G401 (cell line): Measurements from ENCODE around the gene PROX2. TPM values are rescaled to one million over a fixed set of nuclear protein-coding genes. Genes with fewer than 3 reads are reported as not detected.

Source experiments
- DNase-seq: peaks from one replicate; pipeline ENCODE4 v3.0.0-alpha.2; 2015; ENCODE audit warnings: low spot score
- in situ Hi-C: cut with HindIII; loops from 2 replicates; pipeline ENCODE4 v1.10.0; 2016; ENCODE audit warnings: low sequenced_read_pairs, mixed read lengths
- total RNA-seq: library from RNA; depleted of rRNA; stranded (reverse); fragments of >200 nt; shearing (Covaris generic); gene quantifications from 2 replicates; pipeline ENCODE4 v1.2.3, GENCODE V29; 2014; rRNA removed

The PROX2 gene
- total RNA-seq, 1 experiment from 2014 or later, result not detected

GRCh38 chr14:74826574-74826973, 49.4 kb downstream of the PROX2 start:
- no peak for DNase-seq
- in situ Hi-C loops, result no loop called here

Other genes with a start within 250 kb of the PROX2 start
- gene AREL1, start 163.1 kb downstream of the PROX2 start, total RNA-seq, result 17.6 and 27.9 TPM in 2 replicates
- gene FCF1, start 163.0 kb downstream of the PROX2 start, total RNA-seq, result 51.4 and 63.4 TPM in 2 replicates
- 10.4 and 12.2 TPM in 2 replicates for gene YLPM1, start 112.8 kb downstream of the PROX2 start, total RNA-seq
- gene DLST, start 5.8 kb upstream of the PROX2 start, total RNA-seq, result 93.5 and 101 TPM in 2 replicates
- gene RPS6KL1, start 47.1 kb upstream of the PROX2 start, total RNA-seq, result 31.0 and 33.7 TPM in 2 replicates
- 1.8 and 3.9 TPM in 2 replicates for gene PGF, start 79.5 kb upstream of the PROX2 start, total RNA-seq
- gene EIF2B2, start 126.8 kb upstream of the PROX2 start, total RNA-seq, result 48.6 and 88.4 TPM in 2 replicates
- 11.1 and 21.0 TPM in 2 replicates for gene MLH3, start 175.3 kb upstream of the PROX2 start, total RNA-seq
- 11.9 and 18.7 TPM in 2 replicates for gene ACYP1, start 187.9 kb upstream of the PROX2 start, total RNA-seq
- 2.1 TPM in 1 of 2 replicates, not detected in the other for gene ZC2HC1C, start 193.5 kb upstream of the PROX2 start, total RNA-seq